ENCODE data around the gene LTBP2.

Gene LTBP2

GRCh38 chr14:74611650-74612349 lies at the start of gene LTBP2:
LTBP2 (minus strand) TSS chr14:74612237; CDS start chr14:74611944, 293 bp downstream.
- no peak for DNase-seq

- DNase-seq, result no peak
Observed at GRCh38 chr14:74660863-74661262, 48.8 kb upstream of the LTBP2 start.

GRCh38 chr14:74660167-74660566 lies 48.1 kb upstream of the LTBP2 start:
- no peak for DNase-seq

GRCh38 chr14:74658535-74659131 lies 46.6 kb upstream of the LTBP2 start:
- no peak for DNase-seq

GRCh38 chr14:74656964-74657363 lies 44.9 kb upstream of the LTBP2 start:
- no peak for DNase-seq

GRCh38 chr14:74655599-74656395 lies 43.8 kb upstream of the LTBP2 start:
- DNase-seq, result no peak

GRCh38 chr14:74654931-74655330 lies 42.9 kb upstream of the LTBP2 start:
- DNase-seq, result no peak

- no peak for DNase-seq
Observed at GRCh38 chr14:74653386-74654138, 41.5 kb upstream of the LTBP2 start.

GRCh38 chr14:74652541-74652940 lies 40.5 kb upstream of the LTBP2 start:
- no peak for DNase-seq

- no peak for DNase-seq
Observed at GRCh38 chr14:74650927-74651686, 39.1 kb upstream of the LTBP2 start.

GRCh38 chr14:74649673-74650072 lies 37.6 kb upstream of the LTBP2 start:
- no peak for DNase-seq

GRCh38 chr14:74649167-74649566 lies 37.1 kb upstream of the LTBP2 start:
- no peak for DNase-seq

- DNase-seq, result no peak
Observed at GRCh38 chr14:74648601-74649000, 36.6 kb upstream of the LTBP2 start.

- DNase-seq, result no peak
Observed at GRCh38 chr14:74647678-74648461, 35.8 kb upstream of the LTBP2 start.

GRCh38 chr14:74647061-74647677 lies 35.1 kb upstream of the LTBP2 start:
- no peak for DNase-seq

- DNase-seq, result no peak
Observed at GRCh38 chr14:74645756-74646470, 33.9 kb upstream of the LTBP2 start.

- DNase-seq, result no peak
Observed at GRCh38 chr14:74645244-74645643, 33.2 kb upstream of the LTBP2 start.

GRCh38 chr14:74641601-74642391 lies 29.8 kb upstream of the LTBP2 start:
- DNase-seq, result no peak

- no peak for DNase-seq
Observed at GRCh38 chr14:74638966-74639365, 26.9 kb upstream of the LTBP2 start.

- DNase-seq, result no peak
Observed at GRCh38 chr14:74638066-74638465, 26.0 kb upstream of the LTBP2 start.
